ENCODE measurements around the gene RHOG. TPM values are rescaled to one million over a fixed set of nuclear protein-coding genes. Genes with fewer than 3 reads are reported as not detected.

The RHOG gene
- total RNA-seq, result 26.6 and 36.1 TPM in 2 replicates

GRCh38 chr11:3840870-3841425 lies at the start of gene RHOG:
Gene RHOG (minus strand): TSS chr11:3840959. CDS start chr11:3828138, 12,821 bp downstream.

GRCh38 chr11:3854977-3855807 lies 14.4 kb upstream of the RHOG start, which contains the start of gene STIM1:
Gene STIM1 (plus strand): TSS chr11:3855664. CDS start chr11:3856271, 607 bp downstream.

GRCh38 chr11:3807909-3808860 lies 32.6 kb downstream of the RHOG start, which contains the start of gene PGAP2:
Gene PGAP2 (plus strand): TSS chr11:3808560. CDS start chr11:3811260, 2,700 bp downstream.

GRCh38 chr11:3797329-3798090 lies 43.2 kb downstream of the RHOG start, which contains the start of gene NUP98:
Gene NUP98 (minus strand): TSS chr11:3797554. CDS start chr11:3782117, 15,437 bp downstream.

Other genes with a start within 250 kb of the RHOG start
- 0.25 TPM in 1 of 2 replicates, not detected in the other for gene ART5, start 199.0 kb downstream of the RHOG start, total RNA-seq
- gene ART1, start 195.8 kb downstream of the RHOG start, total RNA-seq, result not detected in 2 replicates
- gene CHRNA10, start 169.6 kb downstream of the RHOG start, total RNA-seq, result not detected in 2 replicates
- 66.5 and 87.3 TPM in 2 replicates for gene NUP98, start 43.4 kb downstream of the RHOG start, total RNA-seq
- gene PGAP2, start 32.4 kb downstream of the RHOG start, total RNA-seq, result 9.4 and 15.3 TPM in 2 replicates
- 25.0 and 27.7 TPM in 2 replicates for gene STIM1, start 14.7 kb upstream of the RHOG start, total RNA-seq